ENCODE data around the gene TMEM178A. TPM values are rescaled to one million over a fixed set of nuclear protein-coding genes. Genes with fewer than 3 reads are reported as not detected.

TMEM178A gene
- total RNA-seq, 1 donor = 0.72 TPM

GRCh38 chr2:39720970-39721369 is 55.3 kb downstream of the TMEM178A start:
- no peaks in the 10 kb centered on the region for H3K36me3 ChIP-seq (ENCODE audit: insufficient read depth, low read length)
- H2AFZ ChIP-seq (ENCODE audit: low read length) = no peak overlapping the region
- H3K4me3 ChIP-seq (ENCODE audit: insufficient read depth, low read length) = no peak overlapping the region
- no peaks in the 10 kb centered on the region for H3K79me2 ChIP-seq (ENCODE audit: insufficient read depth, low read length)
- H3K4me2 ChIP-seq (ENCODE audit: insufficient read depth, low read length) = no peak overlapping the region
- H3K27me3 ChIP-seq (ENCODE audit: insufficient read depth, low read length) = no peaks in the 10 kb centered on the region
- H3K9me3 ChIP-seq (ENCODE audit: low read depth, low read length) = no peaks in the 10 kb centered on the region
- DNase-seq (ENCODE audit: insufficient read length, low spot score, missing footprints) = no peak
- TF ChIP-seq CTCF (IDR thresholded peaks at IDR 0.05; ENCODE audit: extremely low read depth, low read depth, low read length) = no peak
- no peaks in the 10 kb centered on the region for H4K20me1 ChIP-seq (ENCODE audit: insufficient read depth, low read length)
- H3K4me1 ChIP-seq (ENCODE audit: insufficient read depth, low read length) = peaks cover 28% of the 10 kb centered on the region
- no peak overlapping the region for H3K27ac ChIP-seq (ENCODE audit: low read depth, low read length)

- Histone ChIP-seq H3K4me3 (ENCODE audit: insufficient read depth, low read length) (no peak overlapping the region), H3K27ac (ENCODE audit: low read depth, low read length) (peak overlapping the region; percentile 2), H2AFZ (ENCODE audit: low read length) (no peak overlapping the region), H3K27me3 (ENCODE audit: insufficient read depth, low read length) (no peaks in the 10 kb centered on the region), H3K9me3 (ENCODE audit: low read depth, low read length) (no peaks in the 10 kb centered on the region), H3K79me2 (ENCODE audit: insufficient read depth, low read length) (no peaks in the 10 kb centered on the region), H3K36me3 (ENCODE audit: insufficient read depth, low read length) (no peaks in the 10 kb centered on the region), H4K20me1 (ENCODE audit: insufficient read depth, low read length) (no peaks in the 10 kb centered on the region), H3K4me2 (ENCODE audit: insufficient read depth, low read length) (no peak overlapping the region), H3K4me1 (ENCODE audit: insufficient read depth, low read length) (peaks cover 25% of the 10 kb centered on the region)
- DNase-seq (ENCODE audit: insufficient read length, low spot score, missing footprints) = no peak
- TF ChIP-seq CTCF (IDR thresholded peaks at IDR 0.05; ENCODE audit: extremely low read depth, low read depth, low read length) = no peak
These were observed 57.8 kb downstream of the TMEM178A start for GRCh38 chr2:39723497-39723896.

- peak overlapping the region; percentile 3 for H3K4me2 ChIP-seq (ENCODE audit: insufficient read depth, low read length)
These were observed 58.5 kb downstream of the TMEM178A start for GRCh38 chr2:39723946-39724827.

More at GRCh38 chr2:39723946-39724827, 58.5 kb downstream of the TMEM178A start:
- Histone ChIP-seq H3K79me2 (ENCODE audit: insufficient read depth, low read length) (no peaks in the 10 kb centered on the region), H3K27me3 (ENCODE audit: insufficient read depth, low read length) (no peaks in the 10 kb centered on the region), H3K4me1 (ENCODE audit: insufficient read depth, low read length) (peaks cover 25% of the 10 kb centered on the region), H2AFZ (ENCODE audit: low read length) (no peak overlapping the region), H4K20me1 (ENCODE audit: insufficient read depth, low read length) (no peaks in the 10 kb centered on the region), H3K9me3 (ENCODE audit: low read depth, low read length) (no peaks in the 10 kb centered on the region), H3K4me3 (ENCODE audit: insufficient read depth, low read length) (no peak overlapping the region), H3K27ac (ENCODE audit: low read depth, low read length) (peak overlapping the region; percentile 87), H3K36me3 (ENCODE audit: insufficient read depth, low read length) (no peaks in the 10 kb centered on the region)
- TF ChIP-seq CTCF (IDR thresholded peaks at IDR 0.05; ENCODE audit: extremely low read depth, low read depth, low read length) = no peak
- DNase-seq (ENCODE audit: insufficient read length, low spot score, missing footprints) = no peak

Data from osteoblast (primary cell).